A549 (cell line): ENCODE data around the gene PLEKHA5. TPM values are rescaled to one million over a fixed set of nuclear protein-coding genes. Genes with fewer than 3 reads are reported as not detected.

Experiments used
- polyA plus RNA-seq, 4 experiments: library from polyadenylated mRNA; depleted of rRNA in 3 of 4; stranded (reverse); fragments of >200 nt; fragmentation: RNase III in 1 of 4; extraction: RNeasy Plus Mini Kit Qiagen cat#74134 plus additional on column Dnase treatment in 1 of 4; gene quantifications; 2 replicates in 3 of 4; 3 replicates in 1 of 4; pipeline ENCODE4 v1.2.3, GENCODE V29; 2011 to 2017
- small RNA-seq, 6 experiments: library from RNA; depleted of rRNA; stranded (forward); fragments of <200 nt; gene quantifications; one replicate each; pipeline ENCODE3, GENCODE V24; 2012

The PLEKHA5 gene
- polyA plus RNA-seq, 2 of the 4 experiments (the other 2 are of a cell fraction) = 7.6 to 13.2 TPM

Small RNA genes lying within 50 kb of the gene (small RNA-seq; reads per million reads assigned to genes)
- 0 reads per million in 6 experiments for gene AC091805.2
- 0 reads per million in 6 experiments for gene RN7SL67P
